H9 (cell line): ENCODE measurements around the gene NXNL2. TPM values are rescaled to one million over a fixed set of nuclear protein-coding genes. Genes with fewer than 3 reads are reported as not detected.

Source experiments
- DNase-seq: peaks from one replicate; pipeline ENCODE4 v3.0.0-alpha.2; 2017
- H2AFZ ChIP-seq: one replicate; pipeline ENCODE4 v1.6.1; 2013; ENCODE audit warnings: mild to moderate bottlenecking, low read length, control low read depth, moderate library complexity
- H2AK5ac ChIP-seq: 2 replicates; pipeline ENCODE4 v1.6.1; 2013; ENCODE audit warnings: low read length, control low read depth, mixed read lengths; ENCODE audit not compliant: insufficient read length
- H2BK120ac ChIP-seq: one replicate; pipeline ENCODE4 v1.6.1; 2013; ENCODE audit warnings: low read depth, mild to moderate bottlenecking, low read length, control low read depth, inconsistent platforms; ENCODE audit not compliant: poor library complexity, severe bottlenecking
- H2BK12ac ChIP-seq: 2 replicates; pipeline ENCODE4 v1.6.1; 2013; ENCODE audit warnings: low read length, control low read depth, mixed read lengths, low read depth; ENCODE audit not compliant: insufficient read length
- H2BK15ac ChIP-seq: 2 replicates; pipeline ENCODE4 v1.6.1; 2013; ENCODE audit warnings: low read depth, low read length, control low read depth
- H2BK20ac ChIP-seq: one replicate; pipeline ENCODE4 v1.6.1; 2013; ENCODE audit warnings: low read depth, mild to moderate bottlenecking, low read length, control low read depth, inconsistent platforms; ENCODE audit not compliant: poor library complexity, severe bottlenecking
- H2BK5ac ChIP-seq: 2 replicates; pipeline ENCODE4 v1.6.1; 2013; ENCODE audit warnings: low read length, control low read depth, mixed read lengths; ENCODE audit not compliant: insufficient read length
- H3K14ac ChIP-seq: 2 replicates; pipeline ENCODE4 v1.6.1; 2013; ENCODE audit warnings: low read length, control low read depth; ENCODE audit not compliant: insufficient read depth
- H3K18ac ChIP-seq: 2 replicates; pipeline ENCODE4 v1.6.1; 2013; ENCODE audit warnings: low read depth, mild to moderate bottlenecking, mixed read lengths, low read length, control low read depth; ENCODE audit not compliant: insufficient read length
- H3K23ac ChIP-seq: 2 replicates; pipeline ENCODE4 v1.6.1; 2013; ENCODE audit warnings: low read length, control low read depth, mixed read lengths, low read depth; ENCODE audit not compliant: insufficient read length
- H3K23me2 ChIP-seq: 2 replicates; pipeline ENCODE4 v1.6.1; 2013; ENCODE audit warnings: low read depth, mild to moderate bottlenecking, mixed read lengths, low read length, control low read depth; ENCODE audit not compliant: insufficient read length, poor library complexity, severe bottlenecking
- H3K27ac ChIP-seq: 2 replicates; pipeline ENCODE4 v1.5.1; 2013; ENCODE audit warnings: low read length, control low read depth, mixed read lengths, low read depth; ENCODE audit not compliant: insufficient read length
- H3K27me3 ChIP-seq: 2 replicates; pipeline ENCODE4 v1.6.1; 2013; ENCODE audit warnings: low read length, control low read depth, inconsistent platforms; ENCODE audit not compliant: insufficient read depth
- H3K4ac ChIP-seq: 2 replicates; pipeline ENCODE4 v1.6.1; 2013; ENCODE audit warnings: low read depth, mild to moderate bottlenecking, control low read depth, inconsistent platforms, low read length, moderate library complexity
- H3K4me1 ChIP-seq: 2 replicates; pipeline ENCODE4 v1.6.1; 2013; ENCODE audit warnings: low read length, control low read depth, inconsistent platforms; ENCODE audit not compliant: insufficient read depth
- H3K4me2 ChIP-seq: 2 replicates; pipeline ENCODE4 v1.6.1; 2013; ENCODE audit warnings: low read length, control low read depth, mixed read lengths; ENCODE audit not compliant: insufficient read length, insufficient read depth
- H3K56ac ChIP-seq: 2 replicates; pipeline ENCODE4 v1.6.1; 2013; ENCODE audit warnings: low read depth, mild to moderate bottlenecking, mixed read lengths, low read length, control low read depth; ENCODE audit not compliant: insufficient read length
- H3K79me1 ChIP-seq: 2 replicates; pipeline ENCODE4 v1.6.1; 2013; ENCODE audit warnings: low read depth, mild to moderate bottlenecking, moderate library complexity, low read length, control low read depth, inconsistent platforms; ENCODE audit not compliant: insufficient read depth, poor library complexity, severe bottlenecking
- H3K79me2 ChIP-seq: 2 replicates; pipeline ENCODE4 v1.6.1; 2013; ENCODE audit warnings: low read length, control low read depth, inconsistent platforms; ENCODE audit not compliant: insufficient read depth
- H3K9ac ChIP-seq: 2 replicates; pipeline ENCODE4 v1.6.1; 2013; ENCODE audit warnings: low read length, control low read depth, mixed read lengths; ENCODE audit not compliant: insufficient read length; ENCODE audit errors: extremely low read depth
- H3K9me3 ChIP-seq: one replicate; pipeline ENCODE4 v1.6.1; 2013; ENCODE audit warnings: low read depth, low read length, inconsistent platforms; ENCODE audit not compliant: control insufficient read depth
- H3T11ph ChIP-seq: one replicate; pipeline ENCODE4 v1.6.1; 2013; ENCODE audit warnings: mild to moderate bottlenecking, low read length, control low read depth, inconsistent platforms
- H4K20me1 ChIP-seq: one replicate; pipeline ENCODE4 v1.6.1; 2013; ENCODE audit not compliant: control insufficient read depth, insufficient read length, insufficient read depth
- H4K5ac ChIP-seq: 2 replicates; pipeline ENCODE4 v1.6.1; 2013; ENCODE audit warnings: low read depth, mild to moderate bottlenecking, mixed read lengths, low read length, control low read depth; ENCODE audit not compliant: insufficient read length
- H4K8ac ChIP-seq: replicated peaks from 2 replicates; pipeline ENCODE4 v1.6.1; 2013; ENCODE audit warnings: low read length, control low read depth, mixed read lengths, low read depth; ENCODE audit not compliant: insufficient read length
- H4K91ac ChIP-seq: 2 replicates; pipeline ENCODE4 v1.6.1; 2013; ENCODE audit warnings: low read depth, mild to moderate bottlenecking, moderate library complexity, mixed read lengths, low read length, control low read depth; ENCODE audit not compliant: insufficient read length
- H3K27ac Mint-ChIP-seq, 3 experiments: 2 replicates in 2 of 3; 3 replicates in 1 of 3; pipeline ENCODE4 v1.8.0; 2020 to 2021; ENCODE audit warnings: mixed read lengths in 3 of 3, mild to moderate bottlenecking in 1 of 3, moderate library complexity in 1 of 3
- H3K27me3 Mint-ChIP-seq: 2 replicates; pipeline ENCODE4 v1.8.0; 2021; ENCODE audit warnings: low read depth, mild to moderate bottlenecking, moderate library complexity, mixed read lengths
- H3K36me3 Mint-ChIP-seq, 3 experiments: 2 replicates in 2 of 3; 3 replicates in 1 of 3; pipeline ENCODE4 v1.8.0; 2020 to 2021; ENCODE audit warnings: low read depth in 3 of 3, mixed read lengths in 3 of 3; ENCODE audit not compliant: insufficient read depth in 1 of 3
- H3K4me1 Mint-ChIP-seq, 2 experiments: 2 replicates each; pipeline ENCODE4 v1.8.0; 2020; ENCODE audit warnings: mixed read lengths in 2 of 2
- H3K4me3 Mint-ChIP-seq, 2 experiments: 2 replicates in 1 of 2; 3 replicates in 1 of 2; pipeline ENCODE4 v1.8.0; 2020 to 2021; ENCODE audit warnings: mild to moderate bottlenecking in 2 of 2, mixed read lengths in 2 of 2, moderate library complexity in 1 of 2
- H3K9me3 Mint-ChIP-seq, 2 experiments: 2 replicates in 1 of 2; 3 replicates in 1 of 2; pipeline ENCODE4 v1.8.0; 2020; ENCODE audit warnings: mild to moderate bottlenecking in 2 of 2, mixed read lengths in 2 of 2, moderate library complexity in 1 of 2
- CTCF ChIP-seq: fragments of 200-600 bp; sonication (generic); conservative IDR thresholded peaks from 3 replicates; pipeline ENCODE4 v1.8.0; 2021; ENCODE audit warnings: antibody characterized with exemption, mild to moderate bottlenecking
- WGBS: extraction: QIAGEN DNeasy Blood & Tissue Kit; methylation state at CpG from one replicate; pipeline ENCODE4 v1.1.7; 2013; ENCODE audit warnings: missing lambda C conversion rate, low lambda C conversion rate, mixed read lengths; ENCODE audit not compliant: insufficient read length; ENCODE audit errors: extremely low coverage; 5-methylcytosine and 5-hydroxymethylcytosine counted together
- total RNA-seq: library from RNA; stranded (reverse); gene quantifications from 2 replicates; pipeline ENCODE4 v1.2.1, GENCODE V29; 2021

NXNL2 gene
- total RNA-seq, 1 experiment from 2014 or later: 0.57 TPM

GRCh38 chr9:88502552-88503034 lies 32.4 kb upstream of the NXNL2 start:
- H2BK5ac ChIP-seq: no peak overlapping the region
- no peak for DNase-seq
- no peak for TF ChIP-seq CTCF
- Mint-ChIP-seq H3K36me3 (no peaks in the 10 kb centered on the region; a peak in 1 of 7 replicates), H3K27me3 (no peaks in the 10 kb centered on the region), H3K4me3 (no peak overlapping the region), H3K4me1 (peaks cover 10 to 17% of the 10 kb centered on the region in 2 experiments), H3K27ac (peak overlapping the region in 2 of 3 experiments; percentile 41 to 68; a peak in 2 of 7 replicates), H3K9me3 (no peaks in the 10 kb centered on the region)
- no CpG with 5 or more reads among the region's 12 CpGs for WGBS
- no peaks in the 10 kb centered on the region for H3K27me3 ChIP-seq
- H3K18ac ChIP-seq: no peak overlapping the region
- H3K9me3 ChIP-seq: no peaks in the 10 kb centered on the region
- no peak overlapping the region for H2AK5ac ChIP-seq
- no peak overlapping the region for H3T11ph ChIP-seq
- H4K5ac ChIP-seq: no peak overlapping the region
- H3K79me2 ChIP-seq: no peaks in the 10 kb centered on the region
- H2BK20ac ChIP-seq: no peak overlapping the region
- peaks cover 6% of the 10 kb centered on the region; the same call in 1 of the 2 replicates for H3K4me1 ChIP-seq
- no peak overlapping the region for H3K4me2 ChIP-seq
- H3K79me1 ChIP-seq: no peaks in the 10 kb centered on the region
- no peak overlapping the region for H4K8ac ChIP-seq
- no peaks in the 10 kb centered on the region for H3K23me2 ChIP-seq
- H4K91ac ChIP-seq: no peak overlapping the region
- no peak overlapping the region for H3K56ac ChIP-seq
- no peak overlapping the region for H3K27ac ChIP-seq
- H3K14ac ChIP-seq: peak overlapping the region; percentile 11; the same call in 1 of the 2 replicates
- H4K20me1 ChIP-seq: no peaks in the 10 kb centered on the region
- peak overlapping the region; percentile 27 for H2AFZ ChIP-seq
- H3K4ac ChIP-seq: no peak overlapping the region
- H2BK15ac ChIP-seq: no peak overlapping the region
- no peak overlapping the region for H3K23ac ChIP-seq
- no peak overlapping the region for H3K9ac ChIP-seq
- no peak overlapping the region for H2BK12ac ChIP-seq
- H2BK120ac ChIP-seq: no peak overlapping the region
